GM21528 (cell line): Measurements from ENCODE around the gene UBE2S.
"Not testable (repeated sequence)": the region's sequence is repeated elsewhere in the genome, so short reads cannot be mapped to it uniquely, and the experiment has no call there.

Source experiments
- ATAC-seq: cut with Tn5 transposase; IDR thresholded peaks from one replicate; pipeline ENCODE4 v1.9.1; 2021; ENCODE audit warnings: mild to moderate bottlenecking, moderate library complexity; ENCODE audit not compliant: unreplicated experiment, low FRiP score

UBE2S gene

GRCh38 chr19:55407550-55407799, at the start of gene UBE2S:
Gene UBE2S (minus strand): TSS chr19:55407788. CDS start chr19:55407589, 199 bp downstream.
- ATAC-seq, result peak; percentile 67

- no peak for ATAC-seq
These were observed 48.8 kb upstream of the UBE2S start for GRCh38 chr19:55456347-55456746.

GRCh38 chr19:55455576-55456235, 48.1 kb upstream of the UBE2S start:
- ATAC-seq, result no peak

- ATAC-seq, result no peak
These were observed 47.2 kb upstream of the UBE2S start for GRCh38 chr19:55454787-55455243.

- no peak for ATAC-seq
These were observed 46.1 kb upstream of the UBE2S start for GRCh38 chr19:55453511-55454260.

GRCh38 chr19:55452749-55453346, 45.3 kb upstream of the UBE2S start:
- no peak for ATAC-seq

- ATAC-seq, result no peak
These were observed 44.6 kb upstream of the UBE2S start for GRCh38 chr19:55451965-55452748.

GRCh38 chr19:55451163-55451964, 43.8 kb upstream of the UBE2S start:
- no peak for ATAC-seq

GRCh38 chr19:55449469-55449868, 41.9 kb upstream of the UBE2S start:
- ATAC-seq, result no peak

GRCh38 chr19:55448175-55448490, 40.5 kb upstream of the UBE2S start:
- ATAC-seq, result not testable (repeated sequence)

GRCh38 chr19:55447421-55448174, 40.0 kb upstream of the UBE2S start:
- ATAC-seq, result no peak

GRCh38 chr19:55446060-55446459, 38.5 kb upstream of the UBE2S start:
- ATAC-seq, result no peak

- no peak for ATAC-seq
These were observed 37.1 kb upstream of the UBE2S start for GRCh38 chr19:55444646-55445045.

- no peak for ATAC-seq
These were observed 36.4 kb upstream of the UBE2S start for GRCh38 chr19:55443824-55444480.

- no peak for ATAC-seq
These were observed 35.6 kb upstream of the UBE2S start, which contains the start of gene SHISA7 for GRCh38 chr19:55443045-55443823. Gene SHISA7 (minus strand): TSS chr19:55443300. CDS start chr19:55442863, 437 bp downstream.

- no peak for ATAC-seq
These were observed 34.9 kb upstream of the UBE2S start for GRCh38 chr19:55442372-55442961.

GRCh38 chr19:55441692-55442321, 34.2 kb upstream of the UBE2S start:
- ATAC-seq, result no peak

GRCh38 chr19:55441319-55441691, 33.7 kb upstream of the UBE2S start:
- ATAC-seq, result no peak
